Renal cortical epithelial cell (primary cell): ENCODE results near the gene PROKR1. TPM values are rescaled to one million over a fixed set of nuclear protein-coding genes. Genes with fewer than 3 reads are reported as not detected.
"Not testable (repeated sequence)": the region's sequence is repeated elsewhere in the genome, so short reads cannot be mapped to it uniquely, and the experiment has no call there.

ENCODE experiments used
- DNase-seq: peaks from one replicate; pipeline ENCODE4 v3.0.0-alpha.2; 2011; ENCODE audit warnings: low read depth
- total RNA-seq: library from RNA; depleted of rRNA; stranded (reverse); fragments of >200 nt; gene quantifications from 2 replicates; pipeline ENCODE4 v1.2.3, GENCODE V29; 2014

PROKR1 gene
- total RNA-seq, 1 donor from 2014 or later = not detected

- no peak for DNase-seq
Observed at GRCh38 chr2:68658266-68658665, 14.9 kb downstream of the PROKR1 start.

- no peak for DNase-seq
Observed at GRCh38 chr2:68659081-68659480, 15.7 kb downstream of the PROKR1 start.

- no peak for DNase-seq
Observed at GRCh38 chr2:68660658-68661057, 17.3 kb downstream of the PROKR1 start.

- no peak for DNase-seq
Observed at GRCh38 chr2:68662466-68662865, 19.1 kb downstream of the PROKR1 start.

- no peak for DNase-seq
Observed at GRCh38 chr2:68663371-68664156, 20.2 kb downstream of the PROKR1 start.

DNA sequence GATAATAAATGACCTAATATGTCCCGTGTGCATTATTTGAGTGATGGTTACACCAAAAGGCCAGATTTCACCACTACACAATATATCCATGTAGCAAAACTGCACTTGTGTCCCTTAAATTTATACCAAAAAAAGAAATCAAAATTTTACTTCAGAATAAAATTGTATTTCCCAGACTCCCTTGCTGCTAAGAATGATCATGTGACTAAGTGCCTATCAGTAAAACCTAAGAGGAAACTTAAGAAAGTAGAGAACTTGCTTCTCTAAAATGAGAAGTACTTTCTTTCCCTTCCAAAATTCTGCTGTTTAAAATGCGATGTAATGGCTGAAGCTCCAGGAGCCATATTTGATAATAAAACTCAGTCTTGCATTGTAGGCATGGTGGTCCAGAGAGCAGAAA, 24.0 kb downstream of the PROKR1 start:
- no peak for DNase-seq

DNA sequence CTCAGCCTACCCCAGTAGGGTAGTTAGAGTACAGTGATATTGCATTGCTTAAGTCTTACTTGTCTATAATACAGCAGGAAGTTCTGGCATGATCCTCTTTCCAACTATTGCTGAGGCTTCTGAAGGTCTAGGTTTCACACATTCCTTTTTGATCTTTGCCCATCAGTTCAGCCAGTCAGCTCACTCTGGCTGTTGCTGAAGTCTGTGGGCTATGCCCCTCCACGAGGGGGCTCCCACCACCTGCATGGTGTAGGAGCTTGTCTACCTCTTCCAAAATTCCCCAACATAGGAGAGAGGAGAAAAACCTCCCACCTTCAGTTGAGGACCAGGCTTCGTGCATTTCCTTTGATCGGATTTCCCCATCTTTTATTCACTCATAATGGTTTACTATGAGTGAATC, 26.3 kb downstream of the PROKR1 start:
- no peak for DNase-seq

GRCh38 chr2:68671961-68672360, 28.6 kb downstream of the PROKR1 start:
- no peak for DNase-seq

- DNase-seq = no peak
Observed at GRCh38 chr2:68673631-68674030, 30.3 kb downstream of the PROKR1 start.

- DNase-seq = no peak
Observed at GRCh38 chr2:68675470-68675869, 32.1 kb downstream of the PROKR1 start.

GRCh38 chr2:68677837-68678236, 34.5 kb downstream of the PROKR1 start:
- DNase-seq = not testable (repeated sequence)

- not testable (repeated sequence) for DNase-seq
Observed at GRCh38 chr2:68679166-68679916, 36.0 kb downstream of the PROKR1 start.

DNA sequence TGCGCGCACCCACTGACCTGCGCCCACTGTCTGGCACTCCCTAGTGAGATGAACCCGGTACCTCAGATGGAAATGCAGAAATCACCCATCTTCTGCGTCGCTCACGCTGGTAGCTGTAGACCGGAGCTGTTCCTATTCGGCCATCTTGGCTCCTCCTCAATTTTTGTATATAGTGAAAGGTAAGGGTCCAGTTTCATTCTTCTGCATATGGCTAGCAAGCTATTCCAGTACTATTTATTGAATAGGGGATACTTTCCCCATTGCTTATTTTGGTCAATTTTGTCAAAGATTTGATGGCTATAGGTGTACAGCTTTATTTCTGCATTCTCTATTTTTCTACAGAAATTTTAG, 36.5 kb downstream of the PROKR1 start:
- not testable (repeated sequence) for DNase-seq

DNA sequence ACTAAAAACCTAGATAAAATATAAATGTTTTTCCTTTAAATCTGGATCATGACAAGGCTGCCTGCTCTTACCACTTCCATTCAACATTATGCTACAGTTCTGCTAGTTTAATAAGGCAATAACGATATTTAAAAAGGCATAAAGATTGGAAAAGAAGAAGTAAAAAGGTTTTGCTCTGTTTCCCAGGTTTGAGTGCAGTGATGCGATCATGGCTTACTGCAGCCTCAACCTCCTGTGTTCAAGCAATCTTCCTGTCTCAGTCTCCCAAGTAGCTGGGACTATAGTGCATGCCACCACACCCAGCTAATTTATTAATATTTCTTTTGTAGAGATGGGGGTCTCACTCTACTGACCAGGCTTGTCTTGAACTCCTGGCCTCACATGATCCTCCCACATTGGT, 40.8 kb downstream of the PROKR1 start:
- DNase-seq = no peak

GRCh38 chr2:68686178-68686577, 42.8 kb downstream of the PROKR1 start:
- DNase-seq = no peak

DNA sequence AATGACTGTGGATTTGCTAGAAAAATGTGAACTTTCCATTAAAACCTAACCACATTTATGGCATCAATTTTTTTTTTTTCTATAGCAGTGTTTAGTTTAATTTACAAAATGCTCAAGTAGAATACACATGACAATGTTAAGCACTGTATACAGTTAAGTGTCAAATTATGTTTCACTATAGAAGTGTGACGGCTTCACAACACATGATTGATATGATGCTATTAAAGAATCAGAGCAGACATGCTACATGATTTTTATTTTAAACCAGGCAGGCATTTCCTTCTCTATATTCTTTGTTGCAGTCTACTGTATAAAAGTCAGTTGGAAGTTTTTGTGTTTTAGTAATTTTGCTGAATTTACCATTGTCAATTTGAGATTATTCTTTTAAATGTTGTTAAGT, 43.6 kb downstream of the PROKR1 start:
- DNase-seq = no peak

DNA sequence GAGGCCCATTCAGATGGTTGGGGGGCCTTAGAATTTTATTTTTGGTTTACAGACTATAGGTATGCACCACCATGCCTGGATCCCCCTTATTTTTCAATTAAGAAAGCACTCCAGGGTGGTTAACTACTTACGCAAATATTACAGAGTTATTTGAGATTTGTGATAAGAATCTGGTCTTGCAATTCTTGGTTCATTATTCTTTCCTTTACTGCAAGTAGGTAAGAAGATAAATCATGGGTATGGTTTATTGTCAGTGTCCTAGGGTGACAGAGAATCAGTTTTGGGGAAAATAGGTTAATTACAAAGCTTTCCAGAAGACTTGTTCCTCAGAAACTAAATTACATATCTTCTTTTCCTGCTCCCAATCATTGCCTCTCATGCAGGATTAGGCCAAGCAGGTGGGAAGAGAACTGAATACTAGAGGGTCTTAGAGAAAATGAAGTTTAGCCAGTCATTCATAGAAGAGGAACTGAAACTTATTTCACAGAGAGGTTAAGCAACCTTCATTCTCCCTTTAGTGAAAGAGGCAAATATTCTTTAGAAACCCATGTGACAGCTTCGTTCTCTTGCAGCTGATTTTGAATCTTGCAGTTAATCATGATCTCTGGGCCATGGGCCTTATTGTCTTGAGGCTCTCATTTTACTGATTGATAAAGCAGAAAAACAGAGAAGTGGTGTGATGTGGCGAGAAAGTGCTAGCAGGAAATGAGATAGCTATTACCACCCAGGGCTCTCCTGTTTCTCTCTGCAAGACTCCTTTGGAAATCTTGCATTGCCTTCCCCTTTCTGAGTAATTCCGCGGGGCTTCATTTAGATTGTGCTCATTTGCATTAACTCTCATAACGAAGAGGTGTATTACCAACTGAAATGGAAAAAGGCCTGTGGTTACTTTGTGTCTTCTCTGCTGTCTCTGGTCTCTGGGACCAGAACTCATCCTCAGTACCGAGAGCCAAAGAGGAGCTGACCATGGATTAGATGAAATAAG, 46.5 kb downstream of the PROKR1 start:
- no peak for DNase-seq

DNA sequence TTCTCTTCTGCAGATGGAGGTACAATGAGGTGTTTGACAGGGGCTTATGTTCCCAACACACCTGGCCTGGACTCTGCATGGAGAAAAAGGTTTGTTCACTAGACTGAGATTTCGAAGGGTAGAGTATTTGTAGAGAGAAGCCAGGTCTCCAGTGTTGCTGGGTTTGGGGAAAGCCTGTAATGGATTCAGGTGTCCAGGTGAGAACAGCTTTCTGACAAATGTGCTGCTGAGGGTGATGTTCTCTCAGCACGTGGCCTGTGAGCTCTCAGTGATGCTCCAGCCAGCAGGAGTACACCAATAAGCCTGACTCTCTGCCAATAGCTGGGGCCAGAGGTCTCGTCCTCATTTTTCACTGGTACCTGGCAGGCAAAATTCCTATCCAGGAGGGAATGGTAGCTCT, 47.5 kb downstream of the PROKR1 start:
- DNase-seq = no peak

GRCh38 chr2:68692511-68692910, 49.1 kb downstream of the PROKR1 start:
- no peak for DNase-seq

- no peak for DNase-seq
Observed at GRCh38 chr2:68693951-68694350, 50.6 kb downstream of the PROKR1 start.

- no peak for DNase-seq
Observed at GRCh38 chr2:68695971-68696370, 52.6 kb downstream of the PROKR1 start.

GRCh38 chr2:68696554-68696953, 53.2 kb downstream of the PROKR1 start:
- DNase-seq = no peak
